Cardiac muscle cell (in vitro differentiated cells and primary cell): ENCODE results near the gene BLVRB. TPM values are rescaled to one million over a fixed set of nuclear protein-coding genes. Genes with fewer than 3 reads are reported as not detected.
"Not testable (repeated sequence)": the region's sequence is repeated elsewhere in the genome, so short reads cannot be mapped to it uniquely, and the experiment has no call there.

Source experiments
- DNase-seq, 2 donors: peaks; one replicate each; pipeline versions ENCODE4 v3.0.0 to v3.0.0-alpha.2; 2010 to 2017; ENCODE audit warnings: low read depth in 1 of 2, low spot score in 1 of 2
- H3K27ac ChIP-seq: fragments of 200-600 bp; sonication (generic); 2 replicates; pipeline ENCODE4 v1.5.1; 2016
- H3K27me3 ChIP-seq: fragments of 200-600 bp; sonication (generic); 2 replicates; pipeline ENCODE4 v1.6.0; 2016; ENCODE audit warnings: control low read depth
- H3K36me3 ChIP-seq: fragments of 200-600 bp; sonication (generic); 2 replicates; pipeline ENCODE4 v1.5.1; 2016; ENCODE audit warnings: control low read depth
- H3K4me1 ChIP-seq: fragments of 200-600 bp; sonication (generic); 2 replicates; pipeline ENCODE4 v1.8.1; 2017; ENCODE audit warnings: low read depth, mild to moderate bottlenecking, mixed run types
- H3K4me3 ChIP-seq: fragments of 200-600 bp; sonication (generic); 2 replicates; pipeline ENCODE4 v1.5.1; 2016; ENCODE audit warnings: mild to moderate bottlenecking
- H3K9me3 ChIP-seq: fragments of 200-600 bp; sonication (generic); 2 replicates; pipeline ENCODE4 v1.5.1; 2017; ENCODE audit warnings: low read depth, mild to moderate bottlenecking, control low read depth
- polyA plus RNA-seq: library from polyadenylated mRNA; unstranded; fragments of >200 nt; fragmentation: Nextera tagmentation; extraction: Ambion mirVana; gene quantifications from 2 replicates; pipeline ENCODE4 v1.2.1, GENCODE V29; 2016
- total RNA-seq: library from RNA; depleted of rRNA; stranded (reverse); fragments of >200 nt; gene quantifications from 2 replicates; pipeline ENCODE4 v1.2.3, GENCODE V29; 2016
- TF ChIP-seq, protein P1 (sequence below): IDR thresholded peaks from 2 replicates; pipeline ENCODE4 v1.5.1; 2012; ENCODE audit warnings: low read depth, mild to moderate bottlenecking, low read length

Gene BLVRB
- total and polyA plus RNA-seq, 2 experiments from 2014 or later, result 61.5 to 93.8 TPM

GRCh38 chr19:40466985-40467734 lies 1.6 kb upstream of the BLVRB start, which contains the start of gene SPTBN4:
Gene SPTBN4, plus strand, starts transcription at chr19:40467001. Its CDS starts 5,621 bp downstream, at chr19:40472622.
- TF ChIP-seq, protein P1, sequence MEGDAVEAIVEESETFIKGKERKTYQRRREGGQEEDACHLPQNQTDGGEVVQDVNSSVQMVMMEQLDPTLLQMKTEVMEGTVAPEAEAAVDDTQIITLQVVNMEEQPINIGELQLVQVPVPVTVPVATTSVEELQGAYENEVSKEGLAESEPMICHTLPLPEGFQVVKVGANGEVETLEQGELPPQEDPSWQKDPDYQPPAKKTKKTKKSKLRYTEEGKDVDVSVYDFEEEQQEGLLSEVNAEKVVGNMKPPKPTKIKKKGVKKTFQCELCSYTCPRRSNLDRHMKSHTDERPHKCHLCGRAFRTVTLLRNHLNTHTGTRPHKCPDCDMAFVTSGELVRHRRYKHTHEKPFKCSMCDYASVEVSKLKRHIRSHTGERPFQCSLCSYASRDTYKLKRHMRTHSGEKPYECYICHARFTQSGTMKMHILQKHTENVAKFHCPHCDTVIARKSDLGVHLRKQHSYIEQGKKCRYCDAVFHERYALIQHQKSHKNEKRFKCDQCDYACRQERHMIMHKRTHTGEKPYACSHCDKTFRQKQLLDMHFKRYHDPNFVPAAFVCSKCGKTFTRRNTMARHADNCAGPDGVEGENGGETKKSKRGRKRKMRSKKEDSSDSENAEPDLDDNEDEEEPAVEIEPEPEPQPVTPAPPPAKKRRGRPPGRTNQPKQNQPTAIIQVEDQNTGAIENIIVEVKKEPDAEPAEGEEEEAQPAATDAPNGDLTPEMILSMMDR, result no peak
- Histone ChIP-seq H3K36me3 (no peaks in the 10 kb centered on the region), H3K9me3 (no peaks in the 10 kb centered on the region), H3K4me1 (peaks cover 5% of the 10 kb centered on the region), H3K4me3 (peak within 1 kb of the TSS; percentile 19), H3K27ac (no peak within 1 kb of the TSS), H3K27me3 (peaks cover 34% of the 10 kb centered on the region)
- DNase-seq, result peak in 1 of 2 donors; percentile 28

DNA sequence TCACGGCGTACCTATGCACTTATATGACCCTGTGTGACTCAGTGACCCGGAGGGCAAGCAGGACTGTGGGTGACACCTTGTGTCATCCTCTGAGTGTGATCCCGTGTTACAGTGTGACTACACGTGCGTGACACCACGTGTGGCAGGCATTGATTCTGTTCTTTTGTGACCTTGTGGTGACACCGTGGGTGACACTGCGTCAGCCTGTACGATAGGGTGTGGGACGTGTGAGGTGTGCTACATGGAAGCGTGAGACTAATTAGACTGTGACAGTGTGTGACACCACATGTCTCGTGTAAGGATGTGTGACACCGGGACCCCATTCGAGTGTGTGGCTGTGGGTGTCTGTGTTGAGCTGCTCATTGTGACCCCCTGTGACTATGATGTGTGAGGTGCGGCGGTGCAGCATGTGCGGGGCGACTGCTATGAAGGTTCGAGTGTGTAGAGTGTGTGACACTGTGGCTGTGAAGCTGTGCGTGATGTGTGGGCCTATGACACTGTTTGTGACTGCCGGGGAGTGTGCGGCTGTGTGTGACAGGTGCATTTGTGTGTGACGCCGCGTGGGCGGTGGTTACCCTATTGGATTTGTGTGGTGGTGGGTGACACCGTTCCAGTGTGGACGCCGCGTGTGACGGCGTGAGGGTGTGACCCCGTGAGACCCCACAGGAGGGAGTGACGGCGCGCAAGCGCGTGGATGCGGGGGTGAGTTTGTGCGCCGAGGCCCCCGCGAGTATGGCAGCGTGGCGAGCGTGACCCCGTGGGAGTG lies 857 bp upstream of the BLVRB start:
- Histone ChIP-seq H3K9me3 (no peaks in the 10 kb centered on the region), H3K27ac (no peak overlapping the region), H3K4me1 (peaks cover 5% of the 10 kb centered on the region), H3K36me3 (no peaks in the 10 kb centered on the region), H3K27me3 (peaks cover 34% of the 10 kb centered on the region), H3K4me3 (peak overlapping the region; percentile 19)
- no peak for DNase-seq
- TF ChIP-seq, protein P1, result no peak

DNA sequence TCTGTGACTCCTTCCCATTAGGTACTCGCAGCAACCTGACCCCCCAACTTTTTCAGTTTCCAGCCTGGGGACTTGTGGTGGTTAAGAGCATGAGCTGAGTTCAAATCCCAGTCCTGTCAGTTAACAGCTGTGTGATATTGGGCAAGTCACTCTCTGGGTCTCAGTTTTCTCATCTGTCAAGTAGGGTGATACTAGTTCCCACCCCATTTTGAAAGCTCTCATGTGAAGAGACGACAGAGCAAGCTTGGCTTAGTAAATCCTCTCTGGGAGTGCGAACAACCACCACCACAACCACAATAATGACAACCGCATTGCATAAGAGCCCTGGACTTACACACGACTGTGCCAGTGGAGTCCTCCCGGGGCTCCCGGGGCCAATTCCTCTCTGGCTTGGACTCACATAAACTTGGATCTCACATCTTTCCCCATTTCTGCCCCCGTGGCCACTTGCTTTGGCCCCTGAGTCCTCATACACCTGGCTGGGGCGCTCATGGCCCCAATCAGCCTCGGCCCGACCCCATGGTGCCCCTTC lies 454 bp downstream of the BLVRB start:
- H3K4me1 ChIP-seq, result peaks cover 5% of the 10 kb centered on the region
- TF ChIP-seq, protein P1, result no peak
- DNase-seq, result peak in 1 of 2 donors; percentile 90
- H3K36me3 ChIP-seq, result no peaks in the 10 kb centered on the region
- peak overlapping the region; percentile 53 for H3K4me3 ChIP-seq
- no peak overlapping the region for H3K27ac ChIP-seq
- H3K9me3 ChIP-seq, result no peaks in the 10 kb centered on the region
- H3K27me3 ChIP-seq, result peaks cover 34% of the 10 kb centered on the region

DNA sequence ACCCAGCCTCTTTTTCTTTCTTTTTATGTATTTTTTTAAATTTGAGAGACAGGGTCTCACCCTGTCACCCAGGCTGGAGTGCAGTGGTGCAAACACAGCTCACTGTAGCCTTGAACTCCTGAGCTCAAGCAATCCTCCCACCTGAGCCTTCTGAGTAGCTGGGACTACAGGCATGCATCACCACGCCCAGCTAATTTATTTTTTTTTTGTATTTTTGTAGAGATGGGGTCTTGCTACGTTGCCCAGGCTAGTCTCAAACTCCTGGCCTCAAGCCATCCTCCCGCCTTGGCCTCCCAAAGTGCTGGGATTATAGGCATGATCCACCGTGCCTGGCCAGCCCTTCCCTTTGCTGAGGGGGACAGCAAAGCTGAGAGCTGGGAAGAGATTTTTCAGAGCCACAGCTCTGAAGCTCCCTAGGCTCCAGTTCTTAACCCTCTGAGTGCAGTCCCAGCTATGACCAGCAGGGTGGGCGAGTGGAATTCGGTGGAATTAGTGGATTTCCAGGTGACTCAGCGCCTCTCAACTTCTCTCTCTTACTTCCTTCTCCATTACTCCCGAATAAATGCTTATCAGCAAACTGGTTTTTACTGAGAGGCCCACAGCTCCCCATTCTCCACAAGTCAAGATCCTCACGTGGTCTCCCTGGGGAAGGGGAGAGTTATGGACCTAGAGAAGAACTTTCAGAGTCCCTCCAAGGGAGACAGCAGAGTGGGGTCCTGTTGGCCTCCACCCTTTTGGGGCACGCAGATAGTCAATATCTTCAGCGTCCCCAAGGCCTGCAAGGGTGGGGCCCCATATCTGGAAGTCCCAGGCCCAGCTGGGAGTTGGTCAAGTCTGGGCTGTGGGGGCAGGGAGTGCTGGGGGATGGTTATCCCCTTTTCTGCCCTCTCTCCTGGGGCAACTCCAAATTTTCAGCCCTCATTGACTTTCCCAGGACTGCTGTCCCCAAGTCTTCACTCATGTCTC lies 1.2 kb downstream of the BLVRB start:
- Histone ChIP-seq H3K36me3 (no peaks in the 10 kb centered on the region), H3K9me3 (no peaks in the 10 kb centered on the region), H3K27me3 (peaks cover 31% of the 10 kb centered on the region), H3K4me1 (peaks cover 5% of the 10 kb centered on the region), H3K27ac (no peak overlapping the region), H3K4me3 (no peak overlapping the region)
- TF ChIP-seq, protein P1, result peak; percentile 87
- peak; percentile 82 to 94 for DNase-seq

DNA sequence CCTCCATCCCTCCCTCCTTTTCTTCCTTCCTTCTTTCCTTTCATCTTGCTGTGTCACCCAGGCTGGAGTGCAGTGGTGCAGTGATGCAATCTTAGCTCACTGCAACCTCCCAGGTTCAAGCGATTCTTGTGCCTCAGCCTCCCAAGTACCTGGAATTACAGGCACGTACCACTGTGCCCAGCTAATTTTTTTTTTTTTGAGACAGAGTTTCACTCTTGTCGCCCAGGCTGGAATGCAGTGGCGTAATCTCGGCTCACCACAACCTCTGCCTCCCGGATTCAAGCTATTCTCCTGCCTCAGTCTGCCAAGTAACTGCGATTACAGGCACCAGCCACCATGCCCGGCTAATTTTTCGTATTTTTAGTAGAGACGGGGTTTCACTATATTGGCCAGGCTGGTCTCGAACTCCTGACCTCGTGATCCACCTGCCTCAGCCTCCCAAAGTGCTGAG lies 1.9 kb downstream of the BLVRB start:
- DNase-seq, result peak in 1 of 2 donors; percentile 58
- H3K4me3 ChIP-seq, H3K27ac ChIP-seq, H3K9me3 ChIP-seq, H3K4me1 ChIP-seq, H3K36me3 ChIP-seq: not testable (repeated sequence)
- H3K27me3 ChIP-seq, result peaks cover 24% of the 10 kb centered on the region
